GM12878 (cell line): ENCODE results near the gene RFFL. TPM values are rescaled to one million over a fixed set of nuclear protein-coding genes. Genes with fewer than 3 reads are reported as not detected.

Experiments
- ATAC-seq: fragments of 200-7000 bp; cut with Tn5 transposase; 3 replicates; pipeline ENCODE4 v1.9.1; 2020; ENCODE audit warnings: mild to moderate bottlenecking, moderate library complexity
- BruUV-seq: library from RNA; stranded (reverse); fragments of 400-500 nt; replicated peaks from 2 replicates; lab custom pipeline; 2021; lab: Mats Ljungman, UMichigan
- CTCF ChIA-PET: fragments of 300-600 bp; sonication (Branson Sonifier 250); formaldehyde crosslinking; extraction: SDS; loops from one replicate; lab custom pipeline; 2021; ENCODE audit warnings: inconsistent platforms; lab: Yijun Ruan, JAX
- POLR2A ChIA-PET: fragments of 350-600 bp; formaldehyde crosslinking; extraction: SDS; loops from one replicate; lab custom pipeline; 2021; ENCODE audit warnings: inconsistent platforms; lab: Charles Lee
- RAD21 ChIA-PET: fragments of 300-600 bp; sonication (Branson Sonifier 250); formaldehyde crosslinking; loops from one replicate; lab custom pipeline; 2023; ENCODE audit warnings: antibody characterized with exemption; ENCODE audit not compliant: unreplicated experiment; lab: Charles Lee
- SMC1A ChIA-PET: fragments of 300-600 bp; sonication (Branson Sonifier 250); formaldehyde crosslinking; loops from one replicate; lab custom pipeline; 2023; ENCODE audit not compliant: unreplicated experiment, uncharacterized antibody; lab: Charles Lee
- DNase-seq: peaks from one replicate; pipeline ENCODE4 v3.0.0-alpha.2; 2011; ENCODE audit warnings: low read depth, low spot score
- FAIRE-seq: peaks from 3 replicates; lab custom pipeline; 2011; peaks lifted over from hg19 to GRCh38; lab: Jason Lieb, UNC
- H2AFZ ChIP-seq: 2 replicates; pipeline ENCODE4 v1.6.0; 2011; ENCODE audit warnings: low read depth, low read length, control low read depth; ENCODE audit not compliant: control insufficient read depth
- H3K27ac ChIP-seq: 2 replicates; pipeline ENCODE4 v1.5.1; 2011; ENCODE audit warnings: control low read depth; ENCODE audit not compliant: control insufficient read depth, insufficient read depth
- H3K27me3 ChIP-seq, 2 experiments: replicated peaks in 1 of 2; 2 replicates each; pipeline versions ENCODE4 v1.6.0 to v1.6.1; 2011; ENCODE audit warnings: low read length in 1 of 2; ENCODE audit not compliant: control insufficient read depth in 2 of 2, insufficient read depth in 2 of 2
- H3K36me3 ChIP-seq, 2 experiments: 2 replicates each; pipeline ENCODE4 v1.5.1; 2011; ENCODE audit warnings: low read length in 1 of 2; ENCODE audit not compliant: control insufficient read depth in 2 of 2, insufficient read depth in 2 of 2
- H3K4me1 ChIP-seq: 2 replicates; pipeline ENCODE4 v1.6.1; 2011; ENCODE audit warnings: mild to moderate bottlenecking, low read length, moderate library complexity, mixed read lengths; ENCODE audit not compliant: control insufficient read depth, insufficient read depth
- H3K4me2 ChIP-seq: 2 replicates; pipeline ENCODE4 v1.6.0; 2011; ENCODE audit warnings: control low read depth; ENCODE audit not compliant: control insufficient read depth, insufficient read depth
- H3K4me3 ChIP-seq: fragments of 200-600 bp; sonication (generic); 2 replicates; pipeline ENCODE4 v1.5.1; 2016
- H3K79me2 ChIP-seq: 2 replicates; pipeline ENCODE4 v1.6.0; 2011; ENCODE audit warnings: low read length; ENCODE audit not compliant: control insufficient read depth, insufficient read depth
- H3K9ac ChIP-seq: 2 replicates; pipeline ENCODE4 v1.8.0; 2011; ENCODE audit warnings: low read length, control low read depth, mixed read lengths; ENCODE audit not compliant: control insufficient read depth, insufficient read depth
- H3K9me3 ChIP-seq: replicated peaks from 3 replicates; pipeline ENCODE4 v1.5.1; 2011; ENCODE audit warnings: mild to moderate bottlenecking, low read length; ENCODE audit not compliant: control insufficient read depth, insufficient read depth
- H4K20me1 ChIP-seq: 2 replicates; pipeline ENCODE4 v1.6.0; 2011; ENCODE audit not compliant: control insufficient read depth, insufficient read depth
- ATF7 ChIP-seq: fragments of 450-650 bp; IDR thresholded peaks from 2 replicates; pipeline ENCODE4 v1.6.1; 2016; ENCODE audit warnings: low read depth, mild to moderate bottlenecking
- DPF2 ChIP-seq: fragments of 450-650 bp; IDR thresholded peaks from 2 replicates; pipeline ENCODE4 v1.6.1; 2017; ENCODE audit warnings: mild to moderate bottlenecking
- IKZF1 ChIP-seq: fragments of 450-650 bp; conservative IDR thresholded peaks from 2 replicates; pipeline ENCODE4 v1.6.1; 2017; ENCODE audit warnings: antibody characterized with exemption, mild to moderate bottlenecking
- IKZF2 ChIP-seq, 2 experiments: fragments of 450-650 bp; IDR thresholded peaks; 2 replicates each; pipeline ENCODE4 v1.6.1; 2017; ENCODE audit warnings: mild to moderate bottlenecking in 2 of 2, moderate library complexity in 2 of 2
- NFXL1 ChIP-seq: fragments of 450-650 bp; IDR thresholded peaks from 2 replicates; pipeline ENCODE4 v1.6.1; 2017; ENCODE audit warnings: antibody characterized with exemption, mild to moderate bottlenecking, borderline replicate concordance
- NFYA ChIP-seq: IDR thresholded peaks from 2 replicates; pipeline ENCODE4 v1.6.1; 2011; ENCODE audit warnings: low read depth, mild to moderate bottlenecking, low read length, improper control_type of control experiment, borderline replicate concordance
- PML ChIP-seq: IDR thresholded peaks from 2 replicates; pipeline ENCODE4 v1.6.1; 2012; ENCODE audit warnings: low read length, inconsistent platforms
- POLR2AphosphoS2 ChIP-seq: IDR thresholded peaks from 2 replicates; pipeline ENCODE4 v1.6.1; 2011; ENCODE audit warnings: low read depth, mild to moderate bottlenecking, low read length, improper control_type of control experiment, moderate library complexity
- RB1 ChIP-seq: fragments of 450-650 bp; formaldehyde crosslinking; IDR thresholded peaks from 2 replicates; pipeline ENCODE4 v1.6.1; 2017; ENCODE audit warnings: mild to moderate bottlenecking, borderline replicate concordance
- RELB ChIP-seq: fragments of 450-650 bp; IDR thresholded peaks from 2 replicates; pipeline ENCODE4 v1.6.1; 2017; ENCODE audit warnings: low read depth, mild to moderate bottlenecking, moderate library complexity
- SREBF2 ChIP-seq: IDR thresholded peaks from 2 replicates; pipeline ENCODE4 v1.6.1; 2012; ENCODE audit warnings: mild to moderate bottlenecking, low read length
- TCF7 ChIP-seq: IDR thresholded peaks from 2 replicates; pipeline ENCODE4 v1.6.1; 2014; ENCODE audit warnings: antibody characterized with exemption, borderline replicate concordance
- ZNF217 ChIP-seq: fragments of 450-650 bp; IDR thresholded peaks from 2 replicates; pipeline ENCODE4 v1.6.1; 2017; ENCODE audit warnings: antibody characterized with exemption, mild to moderate bottlenecking
- ZNF384 ChIP-seq: IDR thresholded peaks from 2 replicates; pipeline ENCODE4 v1.6.1; 2012; ENCODE audit warnings: low read depth, mild to moderate bottlenecking, low read length, improper control_type of control experiment, borderline replicate concordance
- in situ Hi-C: fragments of 300-500 bp; cut with MboI; formaldehyde crosslinking; loops from 9 replicates; pipeline ENCODE4 v1.14.3; 2018; ENCODE audit warnings: mixed read lengths
- intact Hi-C: fragments of 100-400 bp; cut with micrococcal nuclease; formaldehyde crosslinking; loops from one replicate; pipeline ENCODE4 v1.14.2; 2022; ENCODE audit not compliant: unreplicated experiment
- polyA plus RNA-seq, 11 experiments: library from polyadenylated mRNA; depleted of rRNA in 4 of 11; unstranded in 6 of 11; stranded (reverse) in 5 of 11; fragments of >200 nt; fragmentation: Nextera tagmentation in 4 of 11; fragmentation: Illumina TruSeq in 1 of 11; extraction: Ambion mirVana in 4 of 11; extraction: Trizol in 1 of 11; gene quantifications; 1 replicate in 1 of 11; 2 replicates in 10 of 11; pipeline versions ENCODE4 v1.2.1 to v1.2.3, GENCODE V29; 2011 to 2016; ENCODE audit warnings: inconsistent platforms in 2 of 11, missing spikeins in 2 of 11, low read depth in 1 of 11
- total RNA-seq, 4 experiments: library from RNA; depleted of rRNA in 3 of 4; stranded (reverse); fragments of >200 nt in 3 of 4; fragmentation: Illumina TruSeq in 1 of 4; extraction: Trizol in 1 of 4; gene quantifications; 2 replicates each; pipeline versions ENCODE4 v1.2.1 to v1.2.3, GENCODE V29; 2013 to 2021
- TF ChIP-seq, protein P1 (sequence below): fragments of 450-650 bp; formaldehyde crosslinking; IDR thresholded peaks from 2 replicates; pipeline ENCODE4 v1.4.0; 2020; ENCODE audit warnings: mild to moderate bottlenecking, moderate library complexity

Gene RFFL
- total and polyA plus RNA-seq, 10 of the 15 experiments (the other 5 are each of a cell fraction or from before 2014, with no cell fraction given) = 4.7 to 56.1 (median 26.9) TPM

DNA sequence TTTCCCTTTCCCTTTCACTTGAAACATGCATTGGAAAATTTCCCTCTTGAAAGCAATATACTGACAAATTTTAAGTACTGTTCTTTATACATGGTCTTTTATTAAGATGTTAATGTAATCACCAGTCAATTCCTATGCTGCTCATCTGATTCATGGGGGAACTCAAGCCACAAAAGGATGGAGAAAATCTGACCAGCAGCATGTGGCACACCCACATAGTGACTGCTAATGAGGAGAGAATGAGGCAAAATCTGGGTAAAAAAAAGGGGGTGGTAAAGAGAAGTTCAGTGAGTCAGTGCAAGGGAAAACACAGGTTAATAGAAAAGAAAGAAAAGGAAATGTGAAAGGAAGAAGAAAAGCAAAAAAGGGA lies 11.3 kb downstream of the RFFL start:
- Histone ChIP-seq H3K27me3 (no peaks in the 10 kb centered on the region), H4K20me1 (no peaks in the 10 kb centered on the region), H3K79me2 (peaks cover 33% of the 10 kb centered on the region), H3K4me2 (peak overlapping the region; percentile 89), H3K4me1 (peaks cover 27% of the 10 kb centered on the region), H2AFZ (no peak overlapping the region), H3K9ac (no peak overlapping the region)
- in situ Hi-C loops = no loop called here
- CTCF ChIA-PET = interaction anchor here (1.6 to 3.1 kb wide), 2 partner anchors 12 to 38 kb away, joined by 6 to 23 read pairs; partner anchors contain the start of gene RFFL
- no TSS peak for BruUV-seq
- intact Hi-C loops = no loop called here
- RAD21 ChIA-PET = interaction anchor here (1.1 to 6.9 kb wide), 4 partner anchors 12 to 67 kb away, joined by 3 to 73 read pairs (median 17); partner anchors contain the start of gene RFFL
- peak; percentile 47 for ATAC-seq
- TF ChIP-seq ZNF384 (no peak), IKZF1 (peak; percentile 45; the same call in 1 of the 2 replicates), DPF2 (no peak), RELB (0 out of 2 replicates have a peak, but pooled peaks have one; percentile 15), TCF7 (no peak), ATF7 (0 out of 2 replicates have a peak, but pooled peaks have one; percentile 11), PML (no peak), IKZF2 (IDR thresholded peaks at IDR 0.05) (peak in 1 of 2 experiments; percentile 43; a peak in 2 of 4 replicates), RB1 (no peak), POLR2AphosphoS2 (no peak), NFYA (no peak), SREBF2 (no peak), NFXL1 (no peak), ZNF217 (no peak)
- TF ChIP-seq, protein P1, sequence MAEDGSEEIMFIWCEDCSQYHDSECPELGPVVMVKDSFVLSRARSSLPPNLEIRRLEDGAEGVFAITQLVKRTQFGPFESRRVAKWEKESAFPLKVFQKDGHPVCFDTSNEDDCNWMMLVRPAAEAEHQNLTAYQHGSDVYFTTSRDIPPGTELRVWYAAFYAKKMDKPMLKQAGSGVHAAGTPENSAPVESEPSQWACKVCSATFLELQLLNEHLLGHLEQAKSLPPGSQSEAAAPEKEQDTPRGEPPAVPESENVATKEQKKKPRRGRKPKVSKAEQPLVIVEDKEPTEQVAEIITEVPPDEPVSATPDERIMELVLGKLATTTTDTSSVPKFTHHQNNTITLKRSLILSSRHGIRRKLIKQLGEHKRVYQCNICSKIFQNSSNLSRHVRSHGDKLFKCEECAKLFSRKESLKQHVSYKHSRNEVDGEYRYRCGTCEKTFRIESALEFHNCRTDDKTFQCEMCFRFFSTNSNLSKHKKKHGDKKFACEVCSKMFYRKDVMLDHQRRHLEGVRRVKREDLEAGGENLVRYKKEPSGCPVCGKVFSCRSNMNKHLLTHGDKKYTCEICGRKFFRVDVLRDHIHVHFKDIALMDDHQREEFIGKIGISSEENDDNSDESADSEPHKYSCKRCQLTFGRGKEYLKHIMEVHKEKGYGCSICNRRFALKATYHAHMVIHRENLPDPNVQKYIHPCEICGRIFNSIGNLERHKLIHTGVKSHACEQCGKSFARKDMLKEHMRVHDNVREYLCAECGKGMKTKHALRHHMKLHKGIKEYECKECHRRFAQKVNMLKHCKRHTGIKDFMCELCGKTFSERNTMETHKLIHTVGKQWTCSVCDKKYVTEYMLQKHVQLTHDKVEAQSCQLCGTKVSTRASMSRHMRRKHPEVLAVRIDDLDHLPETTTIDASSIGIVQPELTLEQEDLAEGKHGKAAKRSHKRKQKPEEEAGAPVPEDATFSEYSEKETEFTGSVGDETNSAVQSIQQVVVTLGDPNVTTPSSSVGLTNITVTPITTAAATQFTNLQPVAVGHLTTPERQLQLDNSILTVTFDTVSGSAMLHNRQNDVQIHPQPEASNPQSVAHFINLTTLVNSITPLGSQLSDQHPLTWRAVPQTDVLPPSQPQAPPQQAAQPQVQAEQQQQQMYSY = no peak
- TF ChIP-seq, all 136 proteins: peak for 4
- SMC1A ChIA-PET = interaction anchor here (1.8 to 12.0 kb wide), 4 partner anchors 11 to 32 kb away, joined by 6 to 221 read pairs (median 52); partner anchors contain the start of gene RFFL
- H3K27ac ChIP-seq = peak overlapping the region; percentile 93
- DNase-seq (no peak), FAIRE-seq (no peak)
- H3K9me3 ChIP-seq = no peaks in the 10 kb centered on the region
- POLR2A ChIA-PET = interaction anchor here (0.9 to 2.0 kb wide), 4 partner anchors 10 to 27 kb away, joined by 3 to 10 read pairs (median 3); no protein-coding TSS in a partner anchor
- H3K36me3 ChIP-seq = peaks cover 0 to 1% of the 10 kb centered on the region in 2 experiments; a peak in 1 of 4 replicates
- peak overlapping the region; percentile 4; the same call in 1 of the 2 replicates for H3K4me3 ChIP-seq
